HFF-Myc (cell line): ENCODE results near the gene ING5.

Experiments used
- DNase-seq: peaks from one replicate; pipeline ENCODE4 v3.0.0-alpha.2; 2011; ENCODE audit warnings: low read depth; ENCODE audit errors: extremely low read depth
- H3K4me3 ChIP-seq: replicated peaks from 2 replicates; pipeline ENCODE4 v1.5.1; 2011; ENCODE audit warnings: low read depth, mild to moderate bottlenecking, control low read depth, low read length
- TF ChIP-seq, protein P1 (sequence below): IDR thresholded peaks from 2 replicates; pipeline ENCODE4 v1.5.1; 2012; ENCODE audit warnings: mild to moderate bottlenecking, low read depth, low read length, control low read depth; ENCODE audit errors: missing control alignments

The ING5 gene

GRCh38 chr2:241706537-241706936 is 4.7 kb downstream of the ING5 start:
- TF ChIP-seq, protein P1, sequence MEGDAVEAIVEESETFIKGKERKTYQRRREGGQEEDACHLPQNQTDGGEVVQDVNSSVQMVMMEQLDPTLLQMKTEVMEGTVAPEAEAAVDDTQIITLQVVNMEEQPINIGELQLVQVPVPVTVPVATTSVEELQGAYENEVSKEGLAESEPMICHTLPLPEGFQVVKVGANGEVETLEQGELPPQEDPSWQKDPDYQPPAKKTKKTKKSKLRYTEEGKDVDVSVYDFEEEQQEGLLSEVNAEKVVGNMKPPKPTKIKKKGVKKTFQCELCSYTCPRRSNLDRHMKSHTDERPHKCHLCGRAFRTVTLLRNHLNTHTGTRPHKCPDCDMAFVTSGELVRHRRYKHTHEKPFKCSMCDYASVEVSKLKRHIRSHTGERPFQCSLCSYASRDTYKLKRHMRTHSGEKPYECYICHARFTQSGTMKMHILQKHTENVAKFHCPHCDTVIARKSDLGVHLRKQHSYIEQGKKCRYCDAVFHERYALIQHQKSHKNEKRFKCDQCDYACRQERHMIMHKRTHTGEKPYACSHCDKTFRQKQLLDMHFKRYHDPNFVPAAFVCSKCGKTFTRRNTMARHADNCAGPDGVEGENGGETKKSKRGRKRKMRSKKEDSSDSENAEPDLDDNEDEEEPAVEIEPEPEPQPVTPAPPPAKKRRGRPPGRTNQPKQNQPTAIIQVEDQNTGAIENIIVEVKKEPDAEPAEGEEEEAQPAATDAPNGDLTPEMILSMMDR: no peak
- H3K4me3 ChIP-seq: no peak overlapping the region
- DNase-seq: no peak

DNA sequence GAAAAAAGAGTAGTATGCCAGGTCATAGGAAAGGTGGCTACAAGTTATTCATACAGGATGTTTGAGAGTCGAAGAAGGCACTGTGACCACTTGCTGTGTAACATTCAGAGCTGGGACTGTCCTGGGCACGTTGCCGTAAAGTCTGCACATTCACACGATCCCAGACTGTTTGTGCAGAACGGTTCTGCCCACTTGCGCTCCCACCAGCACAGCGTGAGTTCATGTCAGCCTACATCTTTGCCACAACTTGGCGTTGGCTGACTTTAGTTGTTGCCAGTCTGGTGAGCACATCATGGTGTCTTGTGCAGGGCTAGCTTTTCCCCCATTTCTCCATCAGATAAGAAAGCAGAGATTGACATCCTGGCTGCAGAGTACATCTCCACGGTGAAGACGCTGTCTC is 7.0 kb downstream of the ING5 start:
- TF ChIP-seq, protein P1: no peak
- no peak overlapping the region for H3K4me3 ChIP-seq
- no peak for DNase-seq

- DNase-seq: no peak
- H3K4me3 ChIP-seq: no peak overlapping the region
- TF ChIP-seq, protein P1: no peak
Observed at GRCh38 chr2:241719093-241719492, 17.3 kb downstream of the ING5 start.

DNA sequence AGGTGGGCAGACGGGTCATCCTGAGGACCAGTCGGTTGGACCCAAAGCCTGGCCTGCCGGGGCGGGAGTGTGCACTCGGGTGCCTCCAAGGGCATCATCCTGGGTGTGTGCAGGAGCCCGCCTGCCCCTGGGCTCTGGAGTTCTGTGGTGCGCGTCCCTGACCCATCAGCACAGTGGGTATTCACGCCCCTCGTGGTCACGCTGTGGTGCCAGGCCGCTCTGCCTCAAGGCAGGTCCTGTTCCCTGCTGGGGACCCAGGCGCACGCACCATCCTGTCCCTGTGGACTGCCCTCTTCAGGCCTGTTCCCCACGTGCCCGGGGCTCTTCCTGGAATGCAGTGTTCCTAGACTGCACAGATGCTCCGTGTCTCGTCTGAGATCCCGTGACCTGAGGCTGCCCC is 18.3 kb downstream of the ING5 start:
- DNase-seq: no peak
- no peak overlapping the region for H3K4me3 ChIP-seq
- TF ChIP-seq, protein P1: no peak

GRCh38 chr2:241720560-241720959 is 18.7 kb downstream of the ING5 start:
- H3K4me3 ChIP-seq: no peak overlapping the region
- DNase-seq: no peak
- TF ChIP-seq, protein P1: no peak

DNA sequence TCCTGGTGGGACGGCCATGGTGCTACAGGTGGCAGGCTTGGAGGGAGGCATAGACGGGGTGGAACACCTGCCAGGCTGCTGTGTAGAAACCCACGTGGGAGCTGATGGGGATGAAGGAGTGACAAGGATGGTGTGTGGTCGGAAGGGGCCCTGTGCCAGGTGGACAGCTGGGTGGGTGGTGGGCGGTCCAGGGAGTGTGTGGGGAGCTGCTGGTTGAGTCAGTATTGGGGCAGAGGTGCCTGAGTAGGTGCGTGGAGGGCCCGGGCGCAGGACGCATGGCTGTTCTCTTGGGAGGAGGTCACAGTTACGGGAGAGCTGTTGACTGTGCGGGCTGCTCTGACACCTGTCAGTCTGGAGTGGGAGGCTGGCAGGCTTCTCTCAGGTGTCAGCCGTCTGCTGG is 20.0 kb downstream of the ING5 start:
- TF ChIP-seq, protein P1: no peak
- no peak overlapping the region for H3K4me3 ChIP-seq
- DNase-seq: no peak

GRCh38 chr2:241722896-241723454 is 21.1 kb downstream of the ING5 start:
- DNase-seq: no peak
- TF ChIP-seq, protein P1: no peak
- no peak overlapping the region for H3K4me3 ChIP-seq
